HG03039 (cell line): ENCODE results near the gene BOD1L1.

Experiments
- ATAC-seq: cut with Tn5 transposase; IDR thresholded peaks from one replicate; pipeline ENCODE4 v1.9.1; 2021; ENCODE audit warnings: mild to moderate bottlenecking, moderate library complexity; ENCODE audit not compliant: unreplicated experiment

BOD1L1 gene

GRCh38 chr4:13527192-13527980 lies 100.1 kb downstream of the BOD1L1 start:
- no peak for ATAC-seq

DNA sequence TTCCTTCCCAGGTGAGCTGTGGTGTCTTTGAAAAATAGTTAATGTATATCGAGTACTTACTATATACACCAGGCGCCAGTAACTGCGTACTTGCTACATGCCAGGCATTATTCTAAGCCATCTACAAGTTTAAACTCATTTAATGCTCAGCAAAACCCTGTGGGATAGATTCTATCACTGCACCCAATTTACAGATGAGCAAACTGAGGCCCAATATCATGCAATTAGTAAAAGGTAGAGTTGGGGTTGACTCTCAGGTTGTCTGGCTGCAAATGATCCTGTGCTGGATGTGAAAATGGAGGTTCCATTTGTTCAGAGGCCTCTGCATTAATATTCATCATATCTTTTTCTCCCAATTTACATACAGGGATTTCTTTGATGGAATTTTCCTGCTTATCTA lies 100.9 kb downstream of the BOD1L1 start:
- no peak for ATAC-seq

GRCh38 chr4:13525606-13526281 lies 101.8 kb downstream of the BOD1L1 start:
- ATAC-seq: no peak

DNA sequence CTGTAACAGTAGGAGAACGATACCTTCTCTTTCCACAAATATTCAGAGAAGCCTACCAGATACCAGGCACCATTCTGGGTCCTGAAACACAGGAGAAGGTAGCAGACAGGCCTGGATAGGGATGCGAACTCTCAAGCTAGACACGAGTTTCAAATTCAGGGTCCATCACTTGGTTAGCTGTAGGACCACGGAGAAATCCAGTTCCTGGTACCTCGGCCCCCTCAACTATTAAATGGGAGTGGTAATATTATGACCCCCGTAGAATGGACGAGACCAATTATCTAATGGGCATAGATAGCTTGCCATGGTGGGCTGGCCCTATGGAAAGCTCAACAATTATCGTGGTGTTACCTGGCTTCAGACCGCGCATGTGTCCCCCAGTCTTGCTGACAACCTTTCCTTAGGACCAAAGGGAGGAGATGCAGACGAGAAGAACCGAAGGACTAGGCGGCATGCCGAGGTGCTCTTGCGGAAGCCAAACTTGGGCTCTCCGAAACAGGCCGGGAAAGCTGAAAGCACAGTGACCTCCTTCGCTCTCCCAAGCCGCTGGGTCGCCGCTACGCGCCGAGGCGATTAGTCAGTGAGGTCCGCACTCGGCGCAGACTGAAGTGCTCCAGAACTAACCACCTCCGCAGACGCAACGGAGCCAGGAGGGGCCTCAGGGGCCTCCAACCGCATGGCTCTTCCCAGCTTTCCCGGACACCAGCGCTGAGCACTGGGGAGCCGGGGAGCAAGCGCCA lies 102.9 kb downstream of the BOD1L1 start:
- no peak for ATAC-seq

DNA sequence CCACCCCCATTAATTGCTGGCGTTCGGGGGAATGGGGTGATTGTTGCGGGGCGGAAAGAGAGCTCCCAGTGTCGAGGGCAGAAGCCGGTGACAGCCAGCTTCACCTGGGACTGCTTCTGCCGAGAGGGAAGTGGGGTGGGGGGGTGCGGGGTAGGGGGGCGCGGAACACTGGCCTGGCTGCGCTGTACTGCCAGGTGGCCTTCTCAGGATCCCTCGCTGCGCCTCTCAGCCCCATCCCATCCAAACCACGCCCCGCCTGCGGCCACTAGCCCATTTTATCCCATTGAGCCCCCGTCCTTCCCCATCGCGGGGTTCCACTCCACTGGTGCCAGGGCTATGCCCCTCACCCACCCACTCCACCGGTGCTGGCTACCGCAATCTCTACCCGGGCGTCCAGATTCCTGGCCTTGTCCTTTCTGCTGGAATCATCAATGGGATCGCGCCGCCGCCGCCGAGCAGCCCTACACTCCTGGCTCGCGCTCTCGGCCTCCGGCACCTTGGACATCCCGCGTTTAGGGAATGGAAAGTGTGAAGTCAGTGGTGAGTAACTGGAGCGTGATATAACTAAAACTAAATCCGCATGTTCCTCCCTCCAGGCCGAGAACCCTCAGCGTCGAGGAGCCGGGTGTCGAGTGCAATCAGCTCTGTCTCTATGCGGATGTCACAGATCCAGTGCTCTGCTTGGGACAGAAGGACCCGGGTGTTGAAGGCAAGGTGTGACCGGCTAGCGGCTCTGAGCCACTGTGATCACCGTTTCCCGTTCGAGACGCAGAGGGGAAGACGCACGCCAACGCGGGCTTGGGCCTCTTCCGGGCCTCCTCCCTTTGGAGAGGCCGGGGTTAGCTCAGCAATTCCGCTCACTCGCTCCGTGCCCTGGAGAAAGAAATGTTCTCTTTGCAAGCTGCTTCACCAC lies 103.7 kb downstream of the BOD1L1 start:
- no peak for ATAC-seq

- no peak for ATAC-seq
Measured at GRCh38 chr4:13523105-13523477, 104.4 kb downstream of the BOD1L1 start.

GRCh38 chr4:13522282-13523104 lies 105.0 kb downstream of the BOD1L1 start:
- ATAC-seq: no peak

DNA sequence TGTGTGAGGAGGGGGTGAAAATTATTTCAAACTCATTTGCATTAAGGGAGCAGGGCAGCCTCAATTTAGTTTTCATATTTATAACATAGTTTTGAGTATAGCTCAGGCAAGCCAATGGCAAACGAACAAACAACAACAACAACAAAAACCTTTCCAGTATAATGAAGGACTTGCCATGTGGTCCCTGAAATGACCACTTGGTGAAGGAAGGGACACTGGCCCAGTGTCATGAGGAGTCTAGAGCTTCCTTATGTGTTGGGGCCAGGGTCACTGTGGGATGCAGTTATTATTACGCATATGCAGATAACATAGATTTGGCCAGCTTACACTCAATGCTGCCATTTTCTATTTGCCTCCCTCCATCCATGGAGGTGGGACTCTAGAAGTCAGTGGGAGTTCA lies 106.5 kb downstream of the BOD1L1 start:
- ATAC-seq: no peak
